H54 (cell line): ENCODE measurements around the gene RUNDC3A.
"Not testable (repeated sequence)": the region's sequence is repeated elsewhere in the genome, so short reads cannot be mapped to it uniquely, and the experiment has no call there.

Experiments used
- DNase-seq: peaks from one replicate; pipeline ENCODE4 v3.0.0; 2011; ENCODE audit warnings: low spot score, mixed read lengths; ENCODE audit not compliant: insufficient read length
- FAIRE-seq: peaks from 3 replicates; lab custom pipeline; 2011; peaks lifted over from hg19 to GRCh38; lab: Jason Lieb, UNC
- POLR2A ChIP-seq: IDR thresholded peaks from 2 replicates; pipeline ENCODE4 v1.6.1; 2011; ENCODE audit warnings: low read depth, mild to moderate bottlenecking, low read length

Gene RUNDC3A

DNA sequence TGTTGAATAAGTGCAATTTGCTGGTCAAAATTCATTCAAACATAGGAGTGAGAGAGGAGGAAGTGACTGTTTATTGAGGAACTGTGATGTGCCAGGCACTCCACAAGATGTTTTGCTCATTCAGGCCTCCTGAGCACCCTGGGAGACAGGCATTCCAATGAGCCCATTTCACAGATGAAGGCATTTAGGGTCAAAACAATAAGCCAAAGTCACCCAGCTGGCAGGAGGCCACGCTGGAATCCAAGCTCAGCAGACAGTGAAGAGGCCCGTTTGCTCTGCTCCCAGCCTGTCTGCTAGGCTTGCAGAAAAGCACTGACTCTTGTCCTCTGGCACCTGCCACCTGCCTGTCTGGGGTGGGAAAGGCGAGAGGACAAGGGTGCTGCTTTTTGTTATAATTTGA, 26.3 kb downstream of the RUNDC3A start:
- DNase-seq (no peak), FAIRE-seq (no peak)

DNA sequence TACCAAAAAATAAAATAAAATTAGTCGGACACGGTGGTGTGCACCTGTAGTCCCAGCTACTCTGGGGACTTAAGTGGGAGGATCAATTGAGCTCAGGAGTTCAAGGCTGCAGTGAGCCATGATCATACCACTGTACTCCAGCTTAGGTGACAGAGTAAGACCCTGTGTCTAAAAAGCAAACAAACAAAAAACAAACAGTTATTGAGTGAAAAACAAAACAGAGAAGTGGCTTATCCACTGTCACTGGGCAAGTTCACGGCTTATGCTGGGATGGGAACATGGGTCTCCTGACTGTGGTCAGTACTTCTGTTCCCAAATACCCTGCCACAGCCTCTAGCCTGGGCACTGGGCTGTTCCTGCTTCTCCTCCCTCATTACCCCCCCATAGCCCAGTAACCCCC, 27.2 kb downstream of the RUNDC3A start:
- no peak for TF ChIP-seq POLR2A
- no peak for DNase-seq
- no peak for FAIRE-seq

More for the DNA sequence above, 26.3 kb downstream of the RUNDC3A start:
- no peak for TF ChIP-seq POLR2A

DNA sequence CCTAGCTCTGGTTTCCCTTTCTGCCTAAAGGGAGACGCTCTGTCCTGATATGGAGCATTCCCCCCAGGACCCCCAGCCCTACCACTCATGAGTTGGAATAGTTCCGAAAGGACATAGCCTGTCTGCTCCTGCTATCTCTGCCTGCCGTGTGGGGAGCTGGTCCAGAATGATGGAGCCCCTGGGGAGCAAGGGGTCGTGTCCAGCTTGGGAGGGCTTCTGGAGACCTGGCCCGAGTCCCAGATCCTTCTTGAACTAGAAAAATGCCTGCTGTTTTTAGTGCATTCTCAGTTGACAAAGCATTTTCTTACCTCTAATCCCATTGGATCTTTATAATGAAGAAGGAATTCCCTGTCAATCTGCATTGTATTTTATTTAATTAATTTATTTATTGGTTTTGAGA, 27.6 kb downstream of the RUNDC3A start:
- FAIRE-seq (no peak), DNase-seq (no peak)
- no peak for TF ChIP-seq POLR2A

DNA sequence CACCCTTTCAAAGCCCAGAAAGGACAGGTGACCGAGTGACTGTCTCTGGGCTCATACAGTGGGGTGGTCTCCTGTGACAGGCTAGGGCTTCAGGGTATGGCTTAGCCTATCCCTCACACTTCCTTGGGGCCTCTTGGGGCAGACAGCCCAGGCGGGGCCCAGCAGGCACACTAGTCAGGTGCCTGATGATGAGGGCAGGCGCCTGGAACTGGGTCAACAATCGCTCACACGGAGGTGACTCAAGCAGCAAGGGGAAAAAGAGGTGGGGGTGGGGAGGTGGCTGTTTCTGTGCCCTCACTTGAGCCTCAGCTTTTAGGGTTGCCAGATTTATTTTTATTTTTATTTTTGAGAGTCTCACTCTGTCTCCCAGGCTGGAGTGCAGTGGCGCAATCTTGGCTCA, 30.3 kb downstream of the RUNDC3A start:
- TF ChIP-seq POLR2A = no peak
- no peak for FAIRE-seq
- DNase-seq = no peak

DNA sequence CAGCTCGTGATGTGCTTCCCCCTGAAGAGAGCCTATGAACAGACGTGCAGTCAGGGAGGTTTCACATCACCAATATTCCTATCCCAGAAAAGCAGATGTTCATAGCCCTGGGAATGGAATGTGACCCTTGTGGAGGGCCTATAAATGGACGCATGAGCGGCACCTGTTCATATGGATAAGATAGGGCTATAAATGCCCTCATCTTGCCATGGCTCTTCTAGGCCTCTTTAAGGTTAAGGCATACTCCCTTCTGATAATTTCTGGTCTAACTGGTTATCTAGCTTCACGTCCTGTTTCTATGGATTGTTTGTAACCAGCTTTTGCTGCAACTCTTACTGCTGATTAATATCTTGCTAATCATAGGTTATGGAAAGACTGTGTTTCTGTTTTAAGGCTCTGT, 32.2 kb downstream of the RUNDC3A start:
- DNase-seq, FAIRE-seq: not testable (repeated sequence)

DNA sequence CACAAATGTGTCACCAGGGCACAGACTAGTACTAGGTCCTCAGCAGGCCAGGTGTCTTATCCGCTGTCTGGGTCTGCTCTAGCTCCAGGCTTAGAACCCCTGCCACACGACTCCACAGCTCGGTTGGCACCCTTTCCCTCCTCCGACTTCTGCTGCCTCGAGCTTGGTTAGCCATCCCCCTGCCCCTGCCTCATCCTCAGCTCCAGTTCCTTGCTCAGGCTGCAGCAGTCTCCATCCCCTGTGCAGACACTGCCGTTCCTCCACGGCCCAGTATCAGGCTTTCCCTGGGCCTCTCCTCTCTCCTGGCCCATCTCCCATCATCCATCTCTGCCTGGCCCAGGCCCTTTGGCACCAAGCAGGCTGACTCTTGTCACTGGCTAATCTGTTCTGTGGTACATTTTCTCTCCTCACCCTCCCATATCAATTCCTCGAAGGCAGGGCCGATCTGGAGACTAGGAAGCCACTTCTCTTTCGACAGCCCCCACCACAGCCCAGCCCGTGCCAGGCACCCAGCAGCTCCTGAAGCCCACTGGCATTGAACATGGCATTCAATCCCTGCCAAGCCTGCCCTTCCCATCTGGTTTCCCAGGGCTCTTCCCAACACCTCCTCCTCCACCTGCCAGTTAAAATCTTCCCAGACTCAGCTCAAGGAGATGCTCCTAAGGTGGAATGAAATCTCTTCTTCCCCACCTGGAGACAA, 35.3 kb downstream of the RUNDC3A start:
- TF ChIP-seq POLR2A = no peak
- FAIRE-seq = no peak
- DNase-seq = no peak

DNA sequence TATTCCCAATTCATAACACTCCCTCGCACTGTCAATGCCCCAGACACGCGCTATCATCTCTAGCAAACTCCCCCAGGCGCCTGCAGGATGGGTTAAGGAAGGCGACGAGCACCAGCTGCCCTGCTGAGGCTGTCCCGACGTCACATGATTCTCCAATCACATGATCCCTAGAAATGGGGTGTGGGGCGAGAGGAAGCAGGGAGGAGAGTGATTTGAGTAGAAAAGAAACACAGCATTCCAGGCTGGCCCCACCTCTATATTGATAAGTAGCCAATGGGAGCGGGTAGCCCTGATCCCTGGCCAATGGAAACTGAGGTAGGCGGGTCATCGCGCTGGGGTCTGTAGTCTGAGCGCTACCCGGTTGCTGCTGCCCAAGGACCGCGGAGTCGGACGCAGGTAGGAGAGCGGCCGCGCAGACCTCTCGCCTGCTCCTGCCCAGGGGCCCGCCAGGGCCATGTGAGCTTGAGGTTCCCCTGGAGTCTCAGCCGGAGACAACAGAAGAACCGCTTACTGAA, 36.6 kb downstream of the RUNDC3A start, which contains the start of gene GRN:
GRN (plus strand) TSS at position 364 of the 515 bp plus-strand sequence. CDS start 3,863 bp downstream, outside the sequence.
- FAIRE-seq (peak; percentile 52), DNase-seq (peak; percentile 98)

DNA sequence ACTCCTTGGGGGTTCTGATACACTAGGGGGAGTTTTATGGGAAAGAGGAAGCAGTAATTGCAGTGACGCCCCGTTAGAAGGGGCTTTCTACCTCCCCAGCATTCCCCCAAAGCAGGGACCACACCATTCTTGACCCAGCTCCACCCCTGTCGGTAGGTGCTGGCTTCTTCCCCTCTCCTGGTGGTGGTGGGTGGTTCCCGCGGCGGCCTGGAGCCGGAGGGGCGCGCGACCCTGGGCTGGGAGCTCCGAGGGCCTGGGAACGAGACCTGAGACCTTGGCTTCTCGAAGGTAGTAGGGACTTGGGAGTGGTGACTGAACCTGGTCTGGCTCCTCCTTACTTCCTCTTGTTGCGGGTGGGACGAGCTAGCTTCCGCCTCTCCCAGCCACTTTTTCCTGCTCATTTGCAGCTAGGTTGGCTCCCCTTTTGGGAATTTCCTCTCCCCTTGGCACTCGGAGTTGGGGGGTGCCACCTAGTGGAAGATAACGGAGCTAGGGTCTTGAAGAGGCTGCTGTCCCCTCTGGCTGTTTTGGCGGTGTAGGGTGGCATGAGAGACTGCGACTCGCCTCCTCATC, 37.1 kb downstream of the RUNDC3A start:
- DNase-seq = no peak
- FAIRE-seq = no peak
- TF ChIP-seq POLR2A = no peak

More for the DNA sequence above, 36.6 kb downstream of the RUNDC3A start, which contains the start of gene GRN:
- peak; percentile 73 for TF ChIP-seq POLR2A

DNA sequence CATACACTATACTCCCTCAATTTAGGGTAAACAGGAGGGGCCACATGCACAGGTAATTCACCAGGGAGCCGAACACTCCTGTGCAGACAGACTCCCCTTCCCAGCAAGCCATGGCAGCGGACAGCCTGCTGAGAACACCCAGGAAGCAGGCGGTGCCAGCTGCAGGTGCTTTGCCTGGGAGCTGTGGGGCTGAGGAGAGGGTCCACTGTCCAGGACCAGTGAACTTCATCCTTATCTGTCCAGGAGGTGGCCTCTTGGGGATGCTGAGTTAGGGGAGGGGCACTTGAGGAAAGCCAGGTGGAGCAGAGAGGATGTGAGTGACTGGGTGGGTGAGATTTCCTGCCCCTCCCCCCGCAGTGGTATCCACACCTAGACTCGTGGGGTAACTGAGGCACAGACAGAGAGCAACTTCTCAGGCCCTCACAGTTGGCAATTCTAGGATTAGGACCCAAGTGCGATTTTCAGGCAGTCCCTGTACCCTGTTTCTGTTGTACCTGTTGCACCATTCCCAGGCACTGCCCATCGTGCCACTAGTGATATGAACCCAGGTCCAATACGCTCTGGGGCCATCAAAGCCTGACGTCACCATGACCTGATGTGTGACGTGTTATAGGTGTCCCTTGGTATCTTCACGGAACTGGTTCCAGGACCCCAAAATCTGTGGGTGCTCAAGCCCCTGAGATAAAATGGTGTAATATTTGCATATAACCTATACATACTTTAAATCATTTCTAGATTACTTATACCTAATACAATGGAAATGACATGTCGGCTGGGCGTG, 37.9 kb downstream of the RUNDC3A start:
- TF ChIP-seq POLR2A = no peak
- no peak for DNase-seq
- FAIRE-seq = no peak

DNA sequence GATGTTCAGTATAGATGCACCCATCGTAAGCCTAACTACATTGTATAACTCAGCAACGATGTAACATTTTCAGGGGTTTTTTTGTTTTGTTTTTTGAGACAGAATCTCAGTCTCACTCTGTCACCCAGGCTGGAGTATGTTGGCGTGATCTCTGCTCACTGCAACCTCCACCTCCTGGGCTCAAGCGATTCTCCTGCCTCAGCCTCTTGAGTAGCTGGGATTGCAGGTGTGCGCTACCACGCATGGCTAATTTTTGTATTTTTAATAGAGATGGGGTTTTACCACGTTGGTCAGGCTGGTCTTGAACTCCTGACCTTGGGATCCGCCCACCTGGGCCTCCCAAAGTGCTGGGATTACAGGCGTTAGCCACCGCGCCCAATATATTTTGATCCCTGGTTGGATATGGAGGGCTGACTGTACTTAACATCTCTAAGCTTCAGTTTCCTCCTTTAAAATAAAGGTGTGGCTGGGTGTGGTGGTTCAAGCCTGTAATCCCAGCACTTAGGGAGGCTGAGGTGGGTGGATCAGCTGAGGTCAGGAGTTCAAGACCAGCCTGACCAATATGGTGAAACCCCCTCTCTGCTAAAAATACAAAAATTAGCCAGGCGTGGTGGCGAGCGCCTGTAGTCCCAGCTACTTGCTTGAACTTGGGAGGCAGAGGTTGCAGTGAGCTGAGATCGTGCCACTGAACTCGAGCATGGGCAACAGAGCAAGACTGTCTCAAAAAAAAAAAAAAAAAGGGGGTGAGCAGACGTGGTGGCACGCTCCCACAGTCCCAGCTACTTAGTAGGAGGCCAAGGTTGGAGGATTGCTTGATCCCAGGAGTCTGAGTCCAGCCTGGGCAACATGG, 39.0 kb downstream of the RUNDC3A start:
- DNase-seq, FAIRE-seq: not testable (repeated sequence)

DNA sequence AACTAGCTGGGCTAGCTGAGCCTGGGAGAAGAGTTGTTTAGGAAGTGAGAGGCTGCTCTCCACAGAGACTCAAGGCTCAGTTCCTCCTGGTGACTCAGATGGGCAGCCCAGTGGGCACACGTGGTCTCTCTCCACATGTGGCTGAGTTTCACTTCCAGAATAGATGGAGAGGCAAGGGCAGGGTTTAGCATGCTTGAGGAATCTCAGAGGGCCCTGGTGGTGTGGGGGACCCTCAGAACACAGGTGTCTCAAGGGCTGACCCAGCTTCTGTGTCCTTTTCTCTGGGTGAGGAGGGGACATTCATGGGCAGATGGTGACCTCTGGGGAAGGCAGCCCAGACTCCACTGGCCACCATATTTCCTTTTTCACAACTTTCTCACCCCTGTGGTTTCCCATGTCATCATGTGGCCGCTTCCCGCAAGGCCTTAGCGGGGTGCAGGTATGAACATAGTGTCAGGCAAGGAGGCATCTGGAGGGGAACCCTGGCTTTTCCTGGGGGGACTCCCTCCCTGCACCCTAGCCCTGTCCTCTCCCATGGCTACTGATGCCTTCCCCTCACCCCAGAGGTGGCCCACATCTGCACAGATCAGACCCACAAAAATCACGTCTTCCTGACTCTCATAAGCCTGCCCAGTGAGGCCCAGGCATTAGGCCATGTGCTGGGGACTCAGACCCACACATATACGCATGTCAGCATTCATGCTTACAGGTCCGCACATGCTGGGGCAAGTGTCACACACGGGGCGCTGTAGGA, 40.0 kb downstream of the RUNDC3A start:
- FAIRE-seq (no peak), DNase-seq (peak; percentile 65)
- TF ChIP-seq POLR2A = no peak

DNA sequence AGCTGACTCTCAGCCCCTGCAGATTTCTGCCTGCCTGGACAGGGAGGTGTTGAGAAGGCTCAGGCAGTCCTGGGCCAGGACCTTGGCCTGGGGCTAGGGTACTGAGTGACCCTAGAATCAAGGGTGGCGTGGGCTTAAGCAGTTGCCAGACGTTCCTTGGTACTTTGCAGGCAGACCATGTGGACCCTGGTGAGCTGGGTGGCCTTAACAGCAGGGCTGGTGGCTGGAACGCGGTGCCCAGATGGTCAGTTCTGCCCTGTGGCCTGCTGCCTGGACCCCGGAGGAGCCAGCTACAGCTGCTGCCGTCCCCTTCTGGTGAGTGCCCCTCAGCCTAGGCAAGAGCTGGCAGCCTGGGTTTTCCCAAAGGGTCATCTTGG, 40.6 kb downstream of the RUNDC3A start:
- no peak for TF ChIP-seq POLR2A
- FAIRE-seq (no peak), DNase-seq (no peak)
